ENCODE measurements around the gene ALDH4A1.

DNA sequence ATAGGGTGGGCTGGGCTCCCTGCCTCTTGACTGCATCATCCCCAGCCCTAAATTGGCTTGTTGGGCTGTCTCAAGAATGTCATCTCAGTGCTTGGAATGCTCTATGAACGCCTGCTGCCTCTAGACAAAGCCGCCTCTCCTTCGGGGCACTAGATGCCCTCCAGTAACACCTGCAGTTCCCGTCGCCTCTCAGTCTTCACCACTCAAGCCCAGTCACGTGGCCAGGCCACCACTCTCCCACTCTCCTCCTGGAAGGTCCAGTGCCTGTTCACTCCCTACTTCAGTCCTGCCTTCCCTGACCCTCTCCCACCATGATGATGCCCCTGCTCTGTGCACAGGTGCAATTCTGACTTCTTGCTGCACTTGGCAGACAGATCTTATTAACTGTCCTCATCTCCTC, 49.9 kb downstream of the ALDH4A1 start:
- TF ChIP-seq, protein P1, sequence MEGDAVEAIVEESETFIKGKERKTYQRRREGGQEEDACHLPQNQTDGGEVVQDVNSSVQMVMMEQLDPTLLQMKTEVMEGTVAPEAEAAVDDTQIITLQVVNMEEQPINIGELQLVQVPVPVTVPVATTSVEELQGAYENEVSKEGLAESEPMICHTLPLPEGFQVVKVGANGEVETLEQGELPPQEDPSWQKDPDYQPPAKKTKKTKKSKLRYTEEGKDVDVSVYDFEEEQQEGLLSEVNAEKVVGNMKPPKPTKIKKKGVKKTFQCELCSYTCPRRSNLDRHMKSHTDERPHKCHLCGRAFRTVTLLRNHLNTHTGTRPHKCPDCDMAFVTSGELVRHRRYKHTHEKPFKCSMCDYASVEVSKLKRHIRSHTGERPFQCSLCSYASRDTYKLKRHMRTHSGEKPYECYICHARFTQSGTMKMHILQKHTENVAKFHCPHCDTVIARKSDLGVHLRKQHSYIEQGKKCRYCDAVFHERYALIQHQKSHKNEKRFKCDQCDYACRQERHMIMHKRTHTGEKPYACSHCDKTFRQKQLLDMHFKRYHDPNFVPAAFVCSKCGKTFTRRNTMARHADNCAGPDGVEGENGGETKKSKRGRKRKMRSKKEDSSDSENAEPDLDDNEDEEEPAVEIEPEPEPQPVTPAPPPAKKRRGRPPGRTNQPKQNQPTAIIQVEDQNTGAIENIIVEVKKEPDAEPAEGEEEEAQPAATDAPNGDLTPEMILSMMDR (IDR thresholded peaks at IDR 0.05; ENCODE audit: low read length) = no peak
- TF ChIP-seq EZH2 (optimal IDR thresholded peaks at IDR 0.05; ENCODE audit: low read depth, low read length) = no peak
